IMR-90 (cell line): ENCODE data around the gene MYO3B. TPM values are rescaled to one million over a fixed set of nuclear protein-coding genes. Genes with fewer than 3 reads are reported as not detected.

Experiments used
- ATAC-seq: fragments of 200-7000 bp; cut with Tn5 transposase; 2 replicates; pipeline ENCODE4 v1.9.1; 2020; ENCODE audit warnings: low read depth, mild to moderate bottlenecking, moderate library complexity
- BruUV-seq: library from RNA; stranded (reverse); fragments of 400-500 nt; replicated peaks from 2 replicates; lab custom pipeline; 2021; lab: Mats Ljungman, UMichigan
- CTCF ChIA-PET: fragments of 300-600 bp; formaldehyde crosslinking; extraction: SDS; loops from one replicate; lab custom pipeline; 2021; ENCODE audit warnings: antibody characterized with exemption; lab: Yijun Ruan, JAX
- POLR2A ChIA-PET: fragments of 300-600 bp; sonication (Branson Sonifier 250); formaldehyde crosslinking; loops from one replicate; lab custom pipeline; 2022; ENCODE audit warnings: antibody characterized with exemption; ENCODE audit not compliant: unreplicated experiment; lab: Charles Lee
- DNase-seq: peaks from one replicate; pipeline ENCODE4 v3.0.0; 2013
- H2AFZ ChIP-seq: replicated peaks from 2 replicates; pipeline ENCODE3; 2013; ENCODE audit warnings: low read length, mild to moderate bottlenecking; ENCODE audit not compliant: poor library complexity
- H2AK5ac ChIP-seq: 2 replicates; pipeline ENCODE4 v1.6.1; 2013; ENCODE audit warnings: low read depth, low read length, inconsistent platforms
- H2AK9ac ChIP-seq: replicated peaks from 2 replicates; pipeline ENCODE3; 2013; ENCODE audit warnings: mild to moderate bottlenecking, low read depth, low read length, moderate library complexity; ENCODE audit not compliant: poor library complexity
- H2BK120ac ChIP-seq: 2 replicates; pipeline ENCODE4 v1.6.1; 2013; ENCODE audit warnings: low read depth, low read length, inconsistent platforms
- H2BK15ac ChIP-seq: 3 replicates; pipeline ENCODE4 v1.6.1; 2013; ENCODE audit warnings: low read depth, low read length, inconsistent platforms
- H2BK20ac ChIP-seq: 2 replicates; pipeline ENCODE4 v1.6.1; 2013; ENCODE audit warnings: low read depth, mild to moderate bottlenecking, inconsistent platforms, low read length, moderate library complexity
- H2BK5ac ChIP-seq: 2 replicates; pipeline ENCODE4 v1.6.1; 2013; ENCODE audit warnings: mild to moderate bottlenecking, low read depth, low read length, inconsistent platforms; ENCODE audit not compliant: poor library complexity, severe bottlenecking
- H3K14ac ChIP-seq: replicated peaks from 2 replicates; pipeline ENCODE4 v1.6.1; 2013; ENCODE audit warnings: low read depth, low read length, inconsistent platforms
- H3K18ac ChIP-seq: 2 replicates; pipeline ENCODE4 v1.6.1; 2013; ENCODE audit warnings: low read depth, low read length, control low read depth
- H3K23ac ChIP-seq: 2 replicates; pipeline ENCODE4 v1.6.1; 2013; ENCODE audit warnings: low read depth, low read length, inconsistent platforms
- H3K27ac ChIP-seq: 2 replicates; pipeline ENCODE4 v1.5.1; 2013; ENCODE audit warnings: mild to moderate bottlenecking, control low read depth, low read length; ENCODE audit not compliant: insufficient read depth
- H3K27me3 ChIP-seq: 2 replicates; pipeline ENCODE4 v1.6.1; 2013; ENCODE audit warnings: low read length; ENCODE audit not compliant: control insufficient read depth, insufficient read depth
- H3K36me3 ChIP-seq: 2 replicates; pipeline ENCODE4 v1.6.1; 2013; ENCODE audit warnings: low read length, mixed read lengths; ENCODE audit not compliant: control insufficient read depth, insufficient read depth
- H3K4ac ChIP-seq: 2 replicates; pipeline ENCODE4 v1.6.1; 2013; ENCODE audit warnings: low read depth, low read length, inconsistent platforms
- H3K4me1 ChIP-seq: 2 replicates; pipeline ENCODE4 v1.6.1; 2013; ENCODE audit warnings: low read length, mixed read lengths; ENCODE audit not compliant: control insufficient read depth, insufficient read depth
- H3K4me2 ChIP-seq: 2 replicates; pipeline ENCODE4 v1.6.1; 2013; ENCODE audit warnings: low read depth, mild to moderate bottlenecking, control low read depth, low read length, moderate library complexity
- H3K4me3 ChIP-seq: 2 replicates; pipeline ENCODE4 v1.5.1; 2013; ENCODE audit warnings: low read depth, mild to moderate bottlenecking, control low read depth, low read length, moderate library complexity; ENCODE audit not compliant: insufficient read depth
- H3K56ac ChIP-seq: 2 replicates; pipeline ENCODE4 v1.6.1; 2013; ENCODE audit warnings: low read length, inconsistent platforms; ENCODE audit not compliant: insufficient read depth; ENCODE audit errors: extremely low read depth
- H3K79me1 ChIP-seq, 2 experiments: 2 replicates each; pipeline ENCODE4 v1.6.1; 2013; ENCODE audit warnings: low read length in 2 of 2, inconsistent platforms in 1 of 2, low read depth in 1 of 2
- H3K9ac ChIP-seq: 2 replicates; pipeline ENCODE4 v1.6.1; 2013; ENCODE audit warnings: low read depth, low read length, control low read depth
- H3K9me1 ChIP-seq: 2 replicates; pipeline ENCODE4 v1.6.1; 2013; ENCODE audit warnings: low read length, inconsistent platforms; ENCODE audit not compliant: insufficient read depth
- H3K9me3 ChIP-seq: 2 replicates; pipeline ENCODE4 v1.6.1; 2013; ENCODE audit warnings: low read length; ENCODE audit not compliant: control insufficient read depth, insufficient read depth
- H4K20me1 ChIP-seq: 2 replicates; pipeline ENCODE4 v1.6.1; 2013; ENCODE audit warnings: low read length, inconsistent platforms; ENCODE audit not compliant: insufficient read depth
- H4K5ac ChIP-seq: 2 replicates; pipeline ENCODE4 v1.6.1; 2013; ENCODE audit warnings: mild to moderate bottlenecking, low read depth, low read length, control low read depth
- H4K8ac ChIP-seq, 2 experiments: 2 replicates each; pipeline ENCODE4 v1.6.1; 2013; ENCODE audit warnings: low read depth in 2 of 2, low read length in 2 of 2, control low read depth in 1 of 2, inconsistent platforms in 1 of 2
- H4K91ac ChIP-seq: 2 replicates; pipeline ENCODE4 v1.6.1; 2013; ENCODE audit warnings: low read depth, low read length, inconsistent platforms; ENCODE audit not compliant: insufficient read depth
- BHLHE40 ChIP-seq: fragments of 150-350 bp; IDR thresholded peaks from 2 replicates; pipeline ENCODE4 v1.6.1; 2016; ENCODE audit warnings: mild to moderate bottlenecking, low read depth, low read length
- CEBPB ChIP-seq: IDR thresholded peaks from 2 replicates; pipeline ENCODE4 v1.6.1; 2012; ENCODE audit warnings: low read depth, low read length, improper control_type of control experiment
- CHD1 ChIP-seq: IDR thresholded peaks from 2 replicates; pipeline ENCODE4 v1.6.1; 2012; ENCODE audit warnings: low read depth, low read length, improper control_type of control experiment
- ELK1 ChIP-seq: fragments of 150-350 bp; IDR thresholded peaks from 2 replicates; pipeline ENCODE4 v1.6.1; 2016; ENCODE audit warnings: low read depth, mild to moderate bottlenecking, low read length, moderate library complexity, borderline replicate concordance
- FOS ChIP-seq: fragments of 150-350 bp; IDR thresholded peaks from 2 replicates; pipeline ENCODE4 v1.6.1; 2016; ENCODE audit warnings: low read depth, low read length
- MAFK ChIP-seq: IDR thresholded peaks from 2 replicates; pipeline ENCODE4 v1.6.1; 2012; ENCODE audit warnings: low read depth, low read length, improper control_type of control experiment
- MAZ ChIP-seq: IDR thresholded peaks from 2 replicates; pipeline ENCODE4 v1.6.1; 2012; ENCODE audit warnings: low read depth, mild to moderate bottlenecking, low read length, improper control_type of control experiment, moderate library complexity, borderline replicate concordance
- MXI1 ChIP-seq: IDR thresholded peaks from 2 replicates; pipeline ENCODE4 v1.6.1; 2012; ENCODE audit warnings: low read depth, mild to moderate bottlenecking, low read length, moderate library complexity, borderline replicate concordance
- NFE2L2 ChIP-seq: fragments of 150-350 bp; IDR thresholded peaks from 2 replicates; pipeline ENCODE4 v1.6.1; 2016; ENCODE audit warnings: low read depth, mild to moderate bottlenecking, low read length
- POLR2A ChIP-seq: IDR thresholded peaks from 2 replicates; pipeline ENCODE4 v1.6.1; 2012; ENCODE audit warnings: mild to moderate bottlenecking, low read depth, low read length
- RCOR1 ChIP-seq: IDR thresholded peaks from 2 replicates; pipeline ENCODE4 v1.6.1; 2012; ENCODE audit warnings: mild to moderate bottlenecking, low read length, improper control_type of control experiment; ENCODE audit not compliant: insufficient replicate concordance
- RFX5 ChIP-seq: IDR thresholded peaks from 2 replicates; pipeline ENCODE4 v1.8.0; 2012; ENCODE audit warnings: low read depth, mild to moderate bottlenecking, low read length, moderate library complexity
- dilution Hi-C: fragments of 300-500 bp; cut with HindIII; formaldehyde crosslinking; loops from one replicate; pipeline ENCODE4 v1.14.3; 2018; ENCODE audit warnings: low sequenced_read_pairs; ENCODE audit not compliant: unreplicated experiment
- in situ Hi-C: fragments of 300-500 bp; cut with MboI; formaldehyde crosslinking; loops from 3 replicates; pipeline ENCODE4 v1.14.3; 2019; ENCODE audit warnings: low sequenced_read_pairs, inconsistent platforms, mixed read lengths
- intact Hi-C: fragments of 100-400 bp; cut with micrococcal nuclease; formaldehyde crosslinking; loops from 2 replicates; pipeline ENCODE4 v1.10.0; 2022
- polyA plus RNA-seq, 3 experiments: library from polyadenylated mRNA; depleted of rRNA; stranded (reverse); fragments of >200 nt; gene quantifications; 2 replicates each; pipeline ENCODE4 v1.2.3, GENCODE V29; 2012; ENCODE audit warnings: low replicate concordance in 1 of 3
- total RNA-seq: library from RNA; depleted of rRNA; stranded (reverse); fragments of >200 nt; gene quantifications from 2 replicates; pipeline ENCODE4 v1.2.3, GENCODE V29; 2012

Gene MYO3B
- total and polyA plus RNA-seq, 2 of the 4 experiments (the other 2 are of a cell fraction) = 0.02 TPM; not detected in 1

- H3K27me3 ChIP-seq = no peaks in the 10 kb centered on the region
- no peak overlapping the region for H2BK20ac ChIP-seq
- no peak overlapping the region for H4K5ac ChIP-seq
- H3K36me3 ChIP-seq = no peaks in the 10 kb centered on the region
- ATAC-seq (no peak), DNase-seq (no peak)
- no peaks in the 10 kb centered on the region for H3K9me3 ChIP-seq
- H2AK5ac ChIP-seq = no peak overlapping the region
- no peak overlapping the region for H2AFZ ChIP-seq
- ChIA-PET CTCF (no interaction called here), POLR2A (no interaction called here)
- H4K20me1 ChIP-seq = no peaks in the 10 kb centered on the region
- no peak overlapping the region for H2BK15ac ChIP-seq
- no peak overlapping the region for H3K4me3 ChIP-seq
- no peak overlapping the region for H3K27ac ChIP-seq
- TF ChIP-seq FOS (no peak), MAZ (no peak), POLR2A (no peak), RCOR1 (no peak), MXI1 (no peak), CHD1 (no peak), RFX5 (no peak), ELK1 (no peak), CEBPB (no peak), NFE2L2 (no peak), MAFK (no peak), BHLHE40 (no peak)
- intact Hi-C loops = loop anchor here (10.0 kb wide), 2 partner anchors 264 to 294 kb away; no protein-coding TSS in a partner anchor
- no peak overlapping the region for H4K91ac ChIP-seq
- no peak overlapping the region for H3K23ac ChIP-seq
- H3K56ac ChIP-seq = no peak overlapping the region
- H3K4me1 ChIP-seq = no peaks in the 10 kb centered on the region
- no peaks in the 10 kb centered on the region for H3K9me1 ChIP-seq
- no peak overlapping the region for H3K18ac ChIP-seq
- H3K4me2 ChIP-seq = no peak overlapping the region
- H3K9ac ChIP-seq = no peak overlapping the region
- no peak overlapping the region for H2BK5ac ChIP-seq
- no peak overlapping the region for H2AK9ac ChIP-seq
- no peak overlapping the region for H3K4ac ChIP-seq
- no peaks in the 10 kb centered on the region for H3K79me1 ChIP-seq
- no TSS peak for BruUV-seq
- no peak overlapping the region for H2BK120ac ChIP-seq
- dilution Hi-C loops = no loop called here
- in situ Hi-C loops = no loop called here
- no peak overlapping the region for H4K8ac ChIP-seq
- no peak overlapping the region for H3K14ac ChIP-seq
Observed at GRCh38 chr2:170229125-170229524, 51.2 kb downstream of the MYO3B start.
